Stimulated activated CD4-positive, alpha-beta T cell treated with anti-CD3 and anti-CD28 coated beads, TNF-alpha, amount 100 ng/mL, for 4 hours (primary cell): ENCODE results near the gene PSG7.
"Not testable (repeated sequence)": the region's sequence is repeated elsewhere in the genome, so short reads cannot be mapped to it uniquely, and the experiment has no call there.

Experiments
- DNase-seq, 3 experiments: peaks; one replicate each; pipeline ENCODE4 v3.0.0-alpha.2; 2020; ENCODE audit warnings: low read depth in 3 of 3

PSG7 gene

GRCh38 chr19:42937107-42937506 lies at the start of gene PSG7:
Gene PSG7, minus strand, starts transcription at chr19:42937207. Its CDS starts 131 bp downstream, at chr19:42937076.
- DNase-seq = not testable (repeated sequence)

DNA sequence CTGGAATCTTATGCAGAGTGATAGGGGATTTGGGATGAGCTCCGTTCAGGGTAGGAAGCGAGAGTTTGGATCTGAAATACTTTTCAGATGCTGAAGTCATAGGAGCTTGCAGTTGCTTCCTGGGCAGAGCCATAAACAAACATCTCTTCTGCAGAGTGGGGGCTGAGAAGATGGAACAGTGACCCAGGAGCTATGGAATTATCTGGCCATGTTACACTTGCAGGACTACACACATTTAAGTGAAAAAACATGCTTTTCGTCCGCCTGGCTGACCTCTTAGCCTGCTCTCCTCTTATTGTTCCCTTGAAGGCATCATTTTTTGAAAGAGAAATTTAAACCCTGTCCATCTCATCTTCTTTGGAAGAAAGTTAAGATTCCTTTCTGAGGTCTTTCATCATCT lies 48.6 kb upstream of the PSG7 start:
- no peak for DNase-seq

GRCh38 chr19:42982111-42982510 lies 45.1 kb upstream of the PSG7 start:
- DNase-seq = not testable (repeated sequence)

GRCh38 chr19:42971451-42971850 lies 34.4 kb upstream of the PSG7 start:
- not testable (repeated sequence) for DNase-seq

- no peak for DNase-seq
Measured at GRCh38 chr19:42965176-42965575, 28.2 kb upstream of the PSG7 start.

- no peak for DNase-seq
Measured at GRCh38 chr19:42961119-42961518, 24.1 kb upstream of the PSG7 start.

DNA sequence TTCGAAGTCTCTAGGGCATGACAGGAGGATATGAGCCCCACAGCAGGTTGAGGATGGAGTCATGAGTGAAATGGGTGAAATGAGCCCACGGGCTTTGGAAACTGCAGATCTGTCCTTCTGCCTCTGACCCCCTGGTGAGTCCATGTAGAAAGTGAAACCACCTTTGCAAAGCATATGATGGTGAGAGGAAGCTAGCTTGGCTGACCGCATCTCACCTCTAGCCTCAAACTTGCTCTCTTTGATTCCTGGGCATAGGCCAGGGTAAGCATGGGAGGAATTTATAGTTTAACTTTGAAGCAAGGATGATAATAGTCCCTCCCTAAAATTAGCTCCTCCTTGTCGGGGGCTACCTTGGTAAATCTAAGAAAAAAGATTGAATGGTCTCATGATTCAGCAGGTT lies 15.1 kb upstream of the PSG7 start:
- DNase-seq = not testable (repeated sequence)

DNA sequence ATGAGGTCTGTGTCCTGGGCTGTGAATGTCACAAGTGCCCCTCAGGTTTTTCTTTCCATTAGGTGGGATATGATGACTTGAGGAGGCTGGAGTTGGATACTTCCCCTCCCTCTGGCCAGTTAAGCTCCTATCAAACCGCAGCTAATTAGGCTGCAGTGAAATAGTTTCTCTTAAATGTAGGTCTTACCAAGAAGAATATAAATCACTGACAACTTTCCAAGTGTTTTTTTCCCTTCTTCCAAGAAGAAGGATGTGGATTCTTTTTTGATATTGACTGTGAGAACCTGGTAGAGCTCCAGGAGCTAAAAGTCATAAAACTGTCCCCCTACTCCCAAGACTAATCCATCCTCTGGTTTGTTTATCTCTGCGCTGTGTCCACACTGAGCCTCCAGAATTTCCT lies 14.5 kb upstream of the PSG7 start:
- not testable (repeated sequence) for DNase-seq

DNA sequence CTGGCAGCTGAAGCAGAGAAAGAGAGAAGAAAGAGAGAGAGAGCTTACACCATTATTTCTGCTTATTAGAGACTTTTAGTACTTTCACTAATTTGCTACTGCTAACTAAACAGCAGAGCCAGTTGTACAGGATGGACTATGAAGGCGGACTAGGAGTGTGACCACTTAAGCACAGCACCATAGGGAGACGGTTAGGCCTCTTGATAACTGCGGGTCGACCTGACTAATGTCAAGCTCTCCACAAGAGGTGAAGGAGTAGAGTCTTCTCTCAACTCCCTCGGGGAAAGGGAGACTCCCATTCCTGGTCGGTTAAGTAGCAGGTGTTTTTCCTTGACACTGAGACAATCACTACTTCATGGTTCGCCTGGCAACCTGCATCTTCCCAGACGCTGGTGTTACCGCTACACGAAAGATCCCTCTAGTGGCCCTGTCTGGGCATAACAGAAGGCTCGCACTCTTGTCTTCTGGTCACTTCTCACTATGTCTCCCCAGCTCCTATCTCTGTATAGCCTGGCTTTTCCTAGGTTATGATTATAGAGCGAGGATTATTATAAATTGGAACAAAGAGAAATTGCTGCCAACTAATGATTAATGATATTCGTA lies 5.3 kb upstream of the PSG7 start:
- DNase-seq = no peak

DNA sequence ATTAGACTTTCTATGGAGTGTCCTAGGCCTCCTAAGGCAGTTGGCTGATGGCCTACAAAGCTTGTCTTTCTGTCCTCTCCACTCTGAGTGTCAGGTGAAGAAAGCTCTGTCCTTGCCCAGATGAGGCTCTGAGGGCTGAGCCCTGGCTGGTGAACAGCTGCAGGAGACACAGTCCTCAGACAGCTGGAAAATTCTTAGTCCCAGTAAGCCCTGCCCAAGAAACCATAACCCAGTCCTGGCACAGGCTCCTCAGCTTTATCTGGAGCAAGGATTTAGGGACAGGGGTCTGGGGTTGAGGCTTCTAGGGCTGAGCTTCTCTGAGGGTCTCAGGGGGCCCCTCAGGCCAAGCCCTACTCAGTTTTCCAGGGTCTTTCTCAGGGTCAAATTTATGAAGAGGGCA lies 2.3 kb downstream of the PSG7 start:
- DNase-seq = not testable (repeated sequence)

DNA sequence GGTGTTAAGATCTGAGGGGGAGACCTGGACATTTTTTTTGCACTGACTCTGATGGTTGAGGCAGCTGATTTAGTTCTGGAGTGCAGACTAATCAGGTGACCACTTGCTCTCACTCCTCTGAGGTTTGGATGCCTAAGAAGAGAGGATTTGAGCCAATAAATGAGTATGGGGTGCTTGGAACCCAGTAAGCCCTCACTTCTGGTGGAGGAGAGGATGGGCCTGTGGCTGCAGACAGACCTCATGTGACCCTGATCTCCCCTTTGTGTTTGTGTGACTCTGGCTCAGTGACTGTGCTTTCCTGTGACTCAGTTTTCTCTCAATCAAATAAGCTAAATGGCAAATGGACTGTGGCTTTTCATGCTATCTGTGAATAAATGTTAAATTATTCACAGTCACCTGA lies 2.8 kb downstream of the PSG7 start:
- not testable (repeated sequence) for DNase-seq

GRCh38 chr19:42933412-42933811 lies 3.6 kb downstream of the PSG7 start:
- not testable (repeated sequence) for DNase-seq

DNA sequence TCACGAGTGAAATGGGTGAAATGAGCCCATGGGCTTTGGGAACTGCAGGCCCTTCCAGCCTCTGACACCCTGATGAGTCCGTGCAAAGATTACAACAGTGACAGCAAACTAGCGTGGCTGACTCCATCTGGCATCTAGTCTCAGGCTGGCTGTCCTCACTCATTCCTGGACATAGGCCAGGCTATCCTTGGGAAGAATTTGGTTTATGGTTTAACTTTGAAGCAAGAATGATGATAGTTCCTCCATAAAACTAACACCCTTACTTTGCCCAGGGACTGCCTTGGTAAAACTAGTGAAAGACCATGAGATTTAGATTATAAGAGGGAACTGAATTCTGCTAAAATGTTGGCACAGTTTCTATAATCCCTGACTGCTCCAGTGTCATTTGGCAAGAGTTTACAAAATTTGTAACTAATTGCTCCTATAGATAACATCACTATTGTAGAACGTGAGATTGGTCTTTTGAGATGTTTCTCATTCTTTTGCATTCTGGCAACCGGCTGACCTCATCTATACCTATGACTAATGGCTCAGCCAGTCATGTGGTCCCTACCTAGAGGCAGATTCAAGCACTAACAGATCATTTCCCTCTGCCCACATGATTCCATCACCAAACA lies 4.4 kb downstream of the PSG7 start:
- not testable (repeated sequence) for DNase-seq

DNA sequence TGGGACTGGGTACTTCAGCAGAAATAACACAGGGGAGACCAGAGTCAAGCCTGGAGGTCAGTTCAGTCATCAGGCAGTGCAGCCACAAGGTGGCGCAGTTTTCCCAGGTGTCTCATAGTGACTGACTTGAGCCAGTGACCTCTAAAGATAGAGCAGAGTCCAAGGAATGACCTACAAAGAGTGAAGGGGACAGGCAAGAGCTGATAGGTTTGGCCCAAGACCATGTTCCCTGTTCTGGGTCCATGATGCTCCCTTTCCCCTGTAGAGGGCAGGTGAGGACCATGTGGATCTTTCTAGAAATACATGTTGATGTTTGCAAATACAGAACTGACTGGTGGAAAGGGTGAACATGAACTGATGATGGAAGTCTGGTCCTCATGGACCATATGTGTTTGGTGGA lies 6.8 kb downstream of the PSG7 start:
- DNase-seq = not testable (repeated sequence)

GRCh38 chr19:42928896-42929295 lies 8.1 kb downstream of the PSG7 start:
- DNase-seq = no peak

GRCh38 chr19:42926781-42927180 lies 10.2 kb downstream of the PSG7 start:
- DNase-seq = no peak

GRCh38 chr19:42923106-42923505 lies 13.9 kb downstream of the PSG7 start:
- peak in 1 of 3 experiments; percentile 3 for DNase-seq

- not testable (repeated sequence) for DNase-seq
Measured at GRCh38 chr19:42920971-42921370, 16.0 kb downstream of the PSG7 start.

DNA sequence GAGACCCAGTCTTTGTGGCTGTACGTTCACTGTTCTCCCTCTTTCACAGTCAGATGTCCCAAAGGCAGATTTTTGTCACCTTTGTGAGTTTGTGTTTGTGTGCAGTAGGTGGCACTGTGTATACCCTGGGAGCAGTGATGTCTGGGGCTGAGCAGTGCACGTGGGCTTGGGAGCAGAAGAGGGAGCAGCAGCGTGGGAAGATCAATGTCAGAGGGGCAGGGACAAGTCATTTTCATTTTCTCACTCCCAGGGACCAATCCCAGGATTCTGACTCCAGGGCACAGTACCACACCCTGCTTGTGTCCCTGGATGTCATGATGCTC lies 17.3 kb downstream of the PSG7 start:
- DNase-seq = no peak

DNA sequence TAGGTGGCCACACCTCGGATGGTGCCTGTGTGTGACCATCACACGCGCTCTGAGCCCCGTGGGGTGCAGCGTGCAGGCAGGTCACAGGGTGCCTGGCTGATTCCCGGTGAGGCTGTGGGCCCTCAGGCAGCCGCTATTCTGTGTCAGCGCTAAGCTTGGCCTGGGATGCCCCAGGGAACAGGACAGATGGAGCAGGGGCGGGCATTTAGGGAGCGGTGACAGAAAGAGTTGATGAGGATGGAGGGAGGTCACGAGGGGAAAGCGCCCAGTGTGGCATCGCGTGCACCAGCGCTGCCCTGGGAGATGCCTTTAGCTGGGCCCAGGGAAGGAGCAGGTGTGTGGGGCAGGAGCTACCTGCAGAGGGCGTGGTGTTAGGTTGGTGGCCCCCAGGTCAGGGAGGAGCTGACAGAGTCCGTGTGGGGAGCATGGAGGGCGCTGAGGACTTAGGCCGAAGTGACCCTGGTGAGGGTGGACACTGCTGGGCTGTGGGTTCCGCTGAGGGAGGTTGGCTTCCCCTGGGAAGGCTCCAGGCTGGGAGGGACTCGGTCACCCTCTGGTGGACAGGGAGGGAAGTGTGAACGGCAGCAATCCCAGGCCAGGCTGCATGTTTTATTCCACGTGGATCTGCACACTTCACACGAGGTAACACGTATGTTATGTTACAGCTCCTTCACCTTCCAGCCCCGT lies 17.8 kb downstream of the PSG7 start:
- DNase-seq = not testable (repeated sequence)

DNA sequence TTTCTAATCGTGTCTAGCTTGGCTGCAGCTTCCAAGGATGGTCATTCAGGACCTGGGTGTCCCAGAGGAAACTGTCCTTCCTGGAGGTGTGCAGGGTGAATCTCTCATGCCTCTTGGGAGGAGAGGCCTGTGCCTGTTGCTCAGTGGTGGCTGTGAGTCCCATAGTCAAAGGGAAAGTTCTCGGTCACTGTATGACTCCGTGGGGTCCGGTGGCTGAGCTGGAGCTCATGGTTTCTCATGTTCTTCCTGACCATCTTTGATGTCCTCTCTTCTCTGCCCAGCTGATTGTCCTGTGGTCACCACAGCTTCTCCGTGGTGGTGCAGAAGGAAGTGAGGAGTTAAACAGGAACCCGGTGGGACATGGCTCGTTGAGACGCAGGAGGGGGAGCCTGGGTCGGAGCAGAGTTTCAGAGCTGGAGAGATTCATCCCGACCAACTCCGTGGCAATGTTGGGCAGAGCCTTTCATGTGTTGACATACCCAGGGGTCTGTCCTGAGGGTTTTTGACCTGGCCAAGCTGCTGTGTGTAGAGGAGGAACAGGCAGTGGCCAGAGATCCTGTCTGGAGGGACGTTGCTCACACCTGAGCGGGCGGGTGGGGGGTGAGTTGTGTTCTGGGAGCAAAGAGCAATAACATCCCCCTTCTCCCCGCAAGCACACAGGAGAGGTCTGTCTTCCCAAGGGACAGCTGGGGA lies 18.5 kb downstream of the PSG7 start:
- DNase-seq = not testable (repeated sequence)

DNA sequence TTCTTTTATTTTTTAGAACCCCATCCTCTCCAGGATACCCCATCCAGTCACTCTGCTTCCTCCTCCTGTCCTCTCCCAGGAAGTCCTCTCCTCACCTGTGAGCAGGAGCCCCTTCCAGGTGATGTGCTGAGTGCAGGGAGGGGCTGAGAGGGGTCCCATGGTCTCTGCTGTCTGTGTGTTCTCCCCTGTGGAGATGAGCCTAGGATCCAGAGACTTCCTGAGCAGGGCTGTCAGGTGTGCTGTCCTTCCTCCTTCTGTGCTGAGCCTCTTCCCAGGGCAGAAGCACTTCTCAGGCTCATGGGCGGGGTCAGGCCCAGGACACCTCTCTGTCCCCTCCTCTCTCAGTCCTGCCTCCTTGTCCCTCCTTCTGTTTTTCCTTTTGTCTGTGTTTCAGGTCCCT lies 19.4 kb downstream of the PSG7 start, which contains the start of gene PSG6:
PSG6 (minus strand) TSS at position 261 of the 400 bp plus-strand sequence; CDS start at position 159, 102 bp downstream.
- DNase-seq = not testable (repeated sequence)
